ENCODE data around the gene MUC4.
"Not testable (repeated sequence)": the region's sequence is repeated elsewhere in the genome, so short reads cannot be mapped to it uniquely, and the experiment has no call there.

MUC4 gene

GRCh38 chr3:195732940-195733339 lies 78.8 kb downstream of the MUC4 start:
- H3K4me3 ChIP-seq (ENCODE audit: low read length): no peak overlapping the region
- no peak for TF ChIP-seq CTCF (IDR thresholded peaks at IDR 0.05; ENCODE audit: insufficient read depth, low read depth, low read length, missing control alignments)
- no peak for DNase-seq (ENCODE audit: low read depth)

- no peak overlapping the region for H3K4me3 ChIP-seq (ENCODE audit: low read length)
- no peak for TF ChIP-seq CTCF (IDR thresholded peaks at IDR 0.05; ENCODE audit: insufficient read depth, low read depth, low read length, missing control alignments)
- no peak for DNase-seq (ENCODE audit: low read depth)
These were observed 80.3 kb downstream of the MUC4 start for GRCh38 chr3:195731356-195731905.

GRCh38 chr3:195729476-195730251 lies 82.1 kb downstream of the MUC4 start:
- no peak for DNase-seq (ENCODE audit: low read depth)
- TF ChIP-seq CTCF (IDR thresholded peaks at IDR 0.05; ENCODE audit: insufficient read depth, low read depth, low read length, missing control alignments): no peak
- no peak overlapping the region for H3K4me3 ChIP-seq (ENCODE audit: low read length)

GRCh38 chr3:195728789-195729188 lies 82.9 kb downstream of the MUC4 start:
- DNase-seq (ENCODE audit: low read depth); H3K4me3 ChIP-seq (ENCODE audit: low read length): not testable (repeated sequence)

GRCh38 chr3:195727606-195728195 lies 84.0 kb downstream of the MUC4 start:
- TF ChIP-seq CTCF (IDR thresholded peaks at IDR 0.05; ENCODE audit: insufficient read depth, low read depth, low read length, missing control alignments): no peak
- DNase-seq (ENCODE audit: low read depth): no peak
- no peak overlapping the region for H3K4me3 ChIP-seq (ENCODE audit: low read length)

GRCh38 chr3:195725916-195726740 lies 85.6 kb downstream of the MUC4 start:
- H3K4me3 ChIP-seq (ENCODE audit: low read length); DNase-seq (ENCODE audit: low read depth): not testable (repeated sequence)

GRCh38 chr3:195724363-195724762 lies 87.4 kb downstream of the MUC4 start:
- H3K4me3 ChIP-seq (ENCODE audit: low read length); DNase-seq (ENCODE audit: low read depth): not testable (repeated sequence)

GRCh38 chr3:195722996-195723345 lies 88.8 kb downstream of the MUC4 start:
- not testable (repeated sequence) for DNase-seq (ENCODE audit: low read depth); H3K4me3 ChIP-seq (ENCODE audit: low read length)

- not testable (repeated sequence) for DNase-seq (ENCODE audit: low read depth); H3K4me3 ChIP-seq (ENCODE audit: low read length)
These were observed 89.4 kb downstream of the MUC4 start for GRCh38 chr3:195722139-195722995.

GRCh38 chr3:195720831-195721506 lies 90.8 kb downstream of the MUC4 start, which contains the start of gene MUC20:
Gene MUC20 (plus strand): TSS chr3:195720978. CDS start chr3:195721008, 30 bp downstream.
- H3K4me3 ChIP-seq (ENCODE audit: low read length); DNase-seq (ENCODE audit: low read depth): not testable (repeated sequence)

- not testable (repeated sequence) for H3K4me3 ChIP-seq (ENCODE audit: low read length)
- peak; percentile 66 for DNase-seq (ENCODE audit: low read depth)
These were observed 92.0 kb downstream of the MUC4 start for GRCh38 chr3:195719514-195720254.

Data from epithelial cell of esophagus (primary cell).